PC-3 (cell line): ENCODE results near the gene ZCCHC4.

Experiments
- EZH2 ChIP-seq: fragments of 300-600 bp; sonication (generic); IDR thresholded peaks from one replicate; pipeline ENCODE4 v1.6.1; 2017; ENCODE audit warnings: antibody characterized with exemption, mild to moderate bottlenecking, low read length; ENCODE audit not compliant: unreplicated experiment
- TF ChIP-seq, protein P1 (sequence below): fragments of 300-600 bp; sonication (generic); conservative IDR thresholded peaks from 2 replicates; pipeline ENCODE4 v1.5.1; 2017; ENCODE audit warnings: antibody characterized with exemption, low read depth, mild to moderate bottlenecking, low read length

DNA sequence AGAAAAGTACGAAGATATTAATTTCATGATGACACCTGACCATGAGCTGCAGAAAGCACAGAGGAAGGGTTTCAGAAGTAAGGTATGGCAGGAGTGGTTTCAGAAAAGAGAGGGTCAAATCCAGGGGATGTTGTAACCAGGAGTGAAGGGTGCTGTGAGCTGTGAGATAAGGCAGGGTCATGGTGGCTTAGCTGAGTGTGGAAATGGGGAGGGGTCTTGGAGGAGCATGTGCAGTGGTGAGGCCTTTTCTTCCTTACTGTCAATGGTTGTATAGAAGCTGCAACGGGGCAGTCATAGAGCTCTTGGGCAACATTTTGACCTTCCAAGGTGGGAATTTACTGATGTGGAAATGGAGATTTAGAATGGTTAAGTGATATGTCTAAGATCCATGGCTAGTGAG is 67.0 kb downstream of the ZCCHC4 start:
- TF ChIP-seq, protein P1, sequence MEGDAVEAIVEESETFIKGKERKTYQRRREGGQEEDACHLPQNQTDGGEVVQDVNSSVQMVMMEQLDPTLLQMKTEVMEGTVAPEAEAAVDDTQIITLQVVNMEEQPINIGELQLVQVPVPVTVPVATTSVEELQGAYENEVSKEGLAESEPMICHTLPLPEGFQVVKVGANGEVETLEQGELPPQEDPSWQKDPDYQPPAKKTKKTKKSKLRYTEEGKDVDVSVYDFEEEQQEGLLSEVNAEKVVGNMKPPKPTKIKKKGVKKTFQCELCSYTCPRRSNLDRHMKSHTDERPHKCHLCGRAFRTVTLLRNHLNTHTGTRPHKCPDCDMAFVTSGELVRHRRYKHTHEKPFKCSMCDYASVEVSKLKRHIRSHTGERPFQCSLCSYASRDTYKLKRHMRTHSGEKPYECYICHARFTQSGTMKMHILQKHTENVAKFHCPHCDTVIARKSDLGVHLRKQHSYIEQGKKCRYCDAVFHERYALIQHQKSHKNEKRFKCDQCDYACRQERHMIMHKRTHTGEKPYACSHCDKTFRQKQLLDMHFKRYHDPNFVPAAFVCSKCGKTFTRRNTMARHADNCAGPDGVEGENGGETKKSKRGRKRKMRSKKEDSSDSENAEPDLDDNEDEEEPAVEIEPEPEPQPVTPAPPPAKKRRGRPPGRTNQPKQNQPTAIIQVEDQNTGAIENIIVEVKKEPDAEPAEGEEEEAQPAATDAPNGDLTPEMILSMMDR = no peak
- no peak for TF ChIP-seq EZH2
